Epithelial cell of proximal tubule (primary cell): ENCODE results near the gene C3. TPM values are rescaled to one million over a fixed set of nuclear protein-coding genes. Genes with fewer than 3 reads are reported as not detected.
A peak's percentile ranks its signal among the peaks of the same experiment; 100 is the strongest.

Experiments used
- DNase-seq: peaks from one replicate; pipeline ENCODE4 v3.0.0-alpha.2; 2011; ENCODE audit warnings: low read depth
- H3K4me3 ChIP-seq: 2 replicates; pipeline ENCODE4 v1.5.1; 2011; ENCODE audit warnings: low read depth, mild to moderate bottlenecking, low read length
- total RNA-seq: library from RNA; depleted of rRNA; stranded (reverse); fragments of >200 nt; gene quantifications from 2 replicates; pipeline ENCODE4 v1.2.3, GENCODE V29; 2015
- TF ChIP-seq, protein P1 (sequence below): conservative IDR thresholded peaks from 2 replicates; pipeline ENCODE4 v1.5.1; 2012; ENCODE audit warnings: low read depth, mild to moderate bottlenecking, low read length

C3 gene
- total RNA-seq, 1 donor from 2014 or later: 10.0 TPM

DNA sequence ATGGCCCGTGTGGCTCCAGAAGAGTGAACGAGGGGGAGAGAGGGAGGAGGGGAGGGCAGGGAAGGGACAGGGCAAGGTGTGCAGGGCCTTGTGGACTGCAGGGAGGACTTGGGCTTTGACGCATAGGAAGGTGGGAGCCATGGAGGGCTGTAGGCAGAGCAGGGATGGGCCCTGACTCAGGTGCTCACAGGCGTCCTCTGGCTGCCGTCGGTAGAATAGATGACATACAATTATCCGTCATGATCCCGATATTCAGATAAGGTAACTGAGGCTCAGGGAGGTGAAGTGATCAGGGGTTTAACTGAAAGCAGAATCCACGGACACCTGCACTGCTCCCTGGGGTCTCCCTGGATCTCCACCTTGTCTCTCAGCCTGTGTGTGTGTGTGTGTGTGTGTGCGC, 3.4 kb downstream of the C3 start:
- H3K4me3 ChIP-seq: no peak overlapping the region
- DNase-seq: no peak
- TF ChIP-seq, protein P1, sequence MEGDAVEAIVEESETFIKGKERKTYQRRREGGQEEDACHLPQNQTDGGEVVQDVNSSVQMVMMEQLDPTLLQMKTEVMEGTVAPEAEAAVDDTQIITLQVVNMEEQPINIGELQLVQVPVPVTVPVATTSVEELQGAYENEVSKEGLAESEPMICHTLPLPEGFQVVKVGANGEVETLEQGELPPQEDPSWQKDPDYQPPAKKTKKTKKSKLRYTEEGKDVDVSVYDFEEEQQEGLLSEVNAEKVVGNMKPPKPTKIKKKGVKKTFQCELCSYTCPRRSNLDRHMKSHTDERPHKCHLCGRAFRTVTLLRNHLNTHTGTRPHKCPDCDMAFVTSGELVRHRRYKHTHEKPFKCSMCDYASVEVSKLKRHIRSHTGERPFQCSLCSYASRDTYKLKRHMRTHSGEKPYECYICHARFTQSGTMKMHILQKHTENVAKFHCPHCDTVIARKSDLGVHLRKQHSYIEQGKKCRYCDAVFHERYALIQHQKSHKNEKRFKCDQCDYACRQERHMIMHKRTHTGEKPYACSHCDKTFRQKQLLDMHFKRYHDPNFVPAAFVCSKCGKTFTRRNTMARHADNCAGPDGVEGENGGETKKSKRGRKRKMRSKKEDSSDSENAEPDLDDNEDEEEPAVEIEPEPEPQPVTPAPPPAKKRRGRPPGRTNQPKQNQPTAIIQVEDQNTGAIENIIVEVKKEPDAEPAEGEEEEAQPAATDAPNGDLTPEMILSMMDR: peak; percentile 12

DNA sequence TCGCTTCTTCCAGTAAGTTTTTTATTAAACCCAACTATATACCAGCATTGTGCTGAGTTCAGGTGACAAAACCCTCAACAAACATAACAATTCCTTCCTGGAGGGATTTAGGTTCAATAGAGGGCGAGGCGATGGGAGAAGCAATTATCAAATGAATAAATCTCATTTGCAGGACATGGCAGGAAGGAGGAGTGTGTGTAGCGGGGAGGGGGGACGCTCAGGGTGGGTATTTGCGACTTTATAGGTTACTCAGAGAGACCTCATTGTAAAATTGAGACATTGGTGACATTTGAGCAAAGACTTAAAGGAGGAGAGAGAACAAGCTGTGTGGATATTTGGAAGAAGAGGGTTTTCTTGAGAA, 3.9 kb downstream of the C3 start:
- DNase-seq: no peak
- TF ChIP-seq, protein P1: no peak

DNA sequence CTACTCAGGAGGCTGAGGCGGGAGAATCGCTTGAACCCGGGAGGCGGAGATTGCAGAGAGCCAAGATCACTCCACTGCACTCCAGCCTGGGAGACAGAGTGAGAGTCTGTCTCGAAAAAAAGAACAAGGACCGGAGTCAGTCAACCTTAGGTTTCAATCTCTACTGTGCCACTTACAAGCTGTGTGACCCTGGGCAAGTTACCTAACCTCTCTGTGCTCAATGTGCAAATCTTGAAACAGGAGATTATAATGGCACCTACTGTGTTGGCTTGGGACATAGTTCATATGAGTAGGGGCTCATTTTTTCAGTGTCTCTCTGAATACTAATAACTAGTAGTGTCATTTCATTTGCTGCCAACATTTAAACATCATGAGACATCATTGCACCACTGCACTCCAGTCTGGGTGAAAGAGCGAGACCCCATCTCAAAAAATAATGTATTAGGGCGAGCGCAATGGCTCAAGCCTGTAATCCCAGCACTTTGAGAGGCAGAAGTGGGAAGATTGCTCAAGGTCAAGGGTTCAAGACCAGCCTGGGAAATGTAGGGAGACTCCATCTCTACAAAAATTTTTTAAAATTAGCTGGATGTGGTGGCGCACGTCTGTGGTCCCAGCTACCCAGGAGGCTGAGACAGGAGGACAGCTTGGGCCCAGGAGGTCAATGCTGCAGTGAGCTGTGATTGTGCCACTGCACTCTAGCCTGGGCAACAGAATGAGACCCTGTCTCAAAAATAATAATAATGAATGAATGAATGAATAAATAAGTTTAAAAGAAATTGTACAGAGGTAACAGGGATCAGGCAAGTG, 5.5 kb downstream of the C3 start:
- H3K4me3 ChIP-seq: no peak overlapping the region
- DNase-seq: no peak
- TF ChIP-seq, protein P1: no peak

More for the DNA sequence above, 3.9 kb downstream of the C3 start:
- no peak overlapping the region for H3K4me3 ChIP-seq

DNA sequence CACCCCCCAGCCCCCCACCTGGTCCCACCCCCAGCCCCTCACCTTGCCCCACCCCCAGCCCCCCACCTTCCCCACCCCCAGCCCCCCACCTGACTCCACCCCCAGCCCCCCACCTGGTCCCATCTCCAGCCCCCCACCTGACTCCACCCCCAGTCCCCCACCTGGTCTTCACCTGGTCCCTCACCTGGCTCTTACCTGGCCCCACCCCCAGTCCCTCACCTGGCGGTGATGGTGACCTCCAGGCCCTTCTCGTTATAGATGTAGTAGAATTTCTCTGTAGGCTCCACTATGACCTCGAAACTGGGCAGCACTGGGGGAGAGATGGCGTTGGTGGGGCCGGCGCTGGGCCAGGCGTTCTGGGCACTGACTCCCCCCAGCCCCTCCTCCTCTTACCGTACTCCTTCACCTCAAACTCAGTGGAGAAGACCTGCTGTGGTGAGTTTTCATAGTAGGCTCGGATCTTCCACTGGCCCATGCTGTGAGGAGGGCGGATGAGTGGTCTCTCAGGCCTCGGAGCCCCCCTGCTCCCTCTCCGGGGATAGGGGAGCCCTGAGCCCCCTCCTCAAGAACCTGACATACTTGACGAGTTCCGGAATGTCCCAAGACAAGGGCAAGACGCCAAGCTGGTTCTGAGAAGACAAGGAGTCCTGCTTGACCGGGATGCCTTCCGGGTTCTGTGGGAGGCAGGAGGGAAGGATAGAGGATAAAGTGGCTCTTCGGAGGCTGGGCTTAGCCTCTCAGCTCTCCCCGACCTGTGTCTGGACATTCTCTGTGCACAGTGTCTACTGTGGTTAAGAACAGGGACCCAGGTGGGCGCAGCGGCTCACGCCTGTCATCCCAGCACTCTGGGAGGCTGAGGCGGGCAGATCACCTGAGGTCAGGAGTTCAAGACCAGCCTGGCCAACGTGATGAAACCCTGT, 6.4 kb downstream of the C3 start:
- H3K4me3 ChIP-seq: no peak overlapping the region
- TF ChIP-seq, protein P1: no peak
- no peak for DNase-seq

DNA sequence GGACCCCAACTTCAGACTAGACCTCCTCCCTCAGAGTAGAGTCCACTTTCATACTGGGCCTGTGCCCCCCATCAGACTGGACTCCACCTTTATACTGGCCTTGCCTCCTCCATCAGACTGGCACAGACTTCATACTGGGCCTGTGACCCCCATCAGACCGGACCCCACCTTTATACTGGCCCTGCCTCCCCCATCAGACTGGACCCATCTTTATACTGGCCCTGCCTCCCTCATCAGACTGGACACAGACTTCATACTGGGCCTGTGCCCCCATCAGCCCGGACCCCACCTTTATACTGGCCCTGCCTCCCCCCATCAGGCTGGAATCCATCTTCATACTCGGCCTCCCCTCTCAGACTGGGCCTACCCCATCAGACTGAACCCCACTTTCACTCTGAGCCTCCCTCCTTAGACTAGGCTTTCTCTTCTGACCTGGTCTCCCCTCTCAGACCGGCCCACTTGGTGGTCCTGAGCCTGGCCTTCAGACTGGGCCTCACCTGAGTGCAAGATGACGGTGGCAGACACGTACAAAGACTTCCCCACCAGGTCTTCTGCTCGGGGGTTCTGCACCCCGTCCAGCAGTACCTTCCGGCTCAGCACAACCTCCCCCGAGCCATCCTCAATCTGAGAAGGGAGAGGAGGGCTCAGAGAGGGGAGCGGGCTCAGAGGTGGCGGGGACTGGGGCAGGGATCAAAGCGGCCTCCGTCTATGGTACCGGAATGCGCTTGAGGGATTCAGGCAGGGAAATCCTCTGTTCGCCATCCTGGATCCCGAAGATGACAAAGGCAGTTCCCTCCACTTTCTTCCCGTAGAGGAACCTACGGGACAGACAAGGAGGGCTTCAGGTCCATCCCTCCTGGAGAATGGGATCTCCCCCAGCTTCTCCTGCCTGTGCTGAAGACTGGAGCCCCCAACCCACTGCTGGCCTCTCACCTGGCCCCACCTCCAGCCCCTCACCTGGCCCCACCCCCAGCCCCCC, 7.5 kb downstream of the C3 start:
- H3K4me3 ChIP-seq: no peak overlapping the region
- DNase-seq: no peak
- TF ChIP-seq, protein P1: no peak

DNA sequence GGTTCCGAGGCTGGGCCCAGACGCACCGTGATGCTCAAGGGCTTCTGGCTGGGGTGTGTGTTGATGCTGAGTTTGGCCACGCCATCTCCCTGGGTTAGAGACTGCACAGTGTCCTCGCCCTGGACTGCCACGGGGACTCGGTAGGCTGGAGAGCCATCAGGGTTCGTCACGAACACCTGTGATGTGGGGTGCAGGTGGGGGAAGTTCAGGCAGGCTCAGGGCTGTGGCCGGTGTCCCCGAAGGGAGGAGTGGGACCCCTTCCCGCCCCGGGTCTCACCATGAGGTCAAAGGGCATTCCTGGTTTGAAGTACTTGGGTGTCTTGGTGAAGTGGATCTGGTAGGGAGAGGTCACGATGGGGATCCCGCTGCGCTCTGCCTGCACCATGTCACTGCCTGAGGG, 8.2 kb downstream of the C3 start:
- no peak for DNase-seq
- no peak overlapping the region for H3K4me3 ChIP-seq
- TF ChIP-seq, protein P1: no peak
